Prostate gland (tissue), 2 donors: ENCODE results near the gene CDK14.

Source experiments
- POLR2A ChIP-seq: fragments of 450-650 bp; IDR thresholded peaks from one replicate; pipeline ENCODE4 v1.6.1; 2016; ENCODE audit warnings: antibody characterized with exemption, mild to moderate bottlenecking
- POLR2AphosphoS5 ChIP-seq: sonication (generic); formaldehyde crosslinking; IDR thresholded peaks from one replicate; pipeline ENCODE4 v1.6.1; 2017; ENCODE audit warnings: antibody characterized with exemption
- TF ChIP-seq, protein P1 (sequence below), 4 experiments: fragments of 200-600 bp in 2 of 4; fragments of 450-650 bp in 2 of 4; sonication (generic) in 2 of 4; IDR thresholded peaks; 1 replicate in 3 of 4; 2 replicates in 1 of 4; pipeline ENCODE4 v1.5.1; 2016 to 2019; ENCODE audit warnings: antibody characterized with exemption in 4 of 4, mild to moderate bottlenecking in 2 of 4, moderate library complexity in 2 of 4

DNA sequence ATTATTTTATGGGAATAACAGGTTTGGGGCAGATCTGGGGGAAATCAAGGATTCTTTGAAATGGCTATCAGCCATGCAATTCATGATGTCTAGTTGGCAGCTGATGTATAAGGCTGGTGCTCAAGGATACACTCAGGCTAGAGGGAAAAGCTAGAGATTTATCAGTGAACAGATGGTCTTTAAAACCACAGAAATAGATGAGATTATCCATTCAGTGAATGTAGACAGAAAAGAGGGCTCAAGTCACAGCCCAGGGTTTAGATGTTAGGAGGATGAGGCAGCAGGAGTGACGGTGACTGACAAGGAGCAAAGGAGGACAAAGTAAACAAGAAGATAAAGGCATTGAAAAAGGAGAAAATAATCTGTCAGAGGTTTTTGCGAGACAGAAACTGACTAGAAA, 238.7 kb downstream of the CDK14 start:
- TF ChIP-seq, protein P1, sequence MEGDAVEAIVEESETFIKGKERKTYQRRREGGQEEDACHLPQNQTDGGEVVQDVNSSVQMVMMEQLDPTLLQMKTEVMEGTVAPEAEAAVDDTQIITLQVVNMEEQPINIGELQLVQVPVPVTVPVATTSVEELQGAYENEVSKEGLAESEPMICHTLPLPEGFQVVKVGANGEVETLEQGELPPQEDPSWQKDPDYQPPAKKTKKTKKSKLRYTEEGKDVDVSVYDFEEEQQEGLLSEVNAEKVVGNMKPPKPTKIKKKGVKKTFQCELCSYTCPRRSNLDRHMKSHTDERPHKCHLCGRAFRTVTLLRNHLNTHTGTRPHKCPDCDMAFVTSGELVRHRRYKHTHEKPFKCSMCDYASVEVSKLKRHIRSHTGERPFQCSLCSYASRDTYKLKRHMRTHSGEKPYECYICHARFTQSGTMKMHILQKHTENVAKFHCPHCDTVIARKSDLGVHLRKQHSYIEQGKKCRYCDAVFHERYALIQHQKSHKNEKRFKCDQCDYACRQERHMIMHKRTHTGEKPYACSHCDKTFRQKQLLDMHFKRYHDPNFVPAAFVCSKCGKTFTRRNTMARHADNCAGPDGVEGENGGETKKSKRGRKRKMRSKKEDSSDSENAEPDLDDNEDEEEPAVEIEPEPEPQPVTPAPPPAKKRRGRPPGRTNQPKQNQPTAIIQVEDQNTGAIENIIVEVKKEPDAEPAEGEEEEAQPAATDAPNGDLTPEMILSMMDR (IDR thresholded peaks at IDR 0.05): no peak
- TF ChIP-seq POLR2A (no peak), POLR2AphosphoS5 (no peak)
